AG09319 (cell line): ENCODE measurements around the gene LAMC2.

Experiments used
- DNase-seq: peaks from one replicate; pipeline ENCODE4 v3.0.0-alpha.2; 2010; ENCODE audit warnings: low read depth; ENCODE audit errors: extremely low read depth
- CTCF ChIP-seq: IDR thresholded peaks from 2 replicates; pipeline ENCODE4 v1.5.1; 2011; ENCODE audit warnings: low read depth, mild to moderate bottlenecking, inconsistent platforms, low read length, moderate library complexity

Gene LAMC2

GRCh38 chr1:183279835-183280234 lies 93.8 kb downstream of the LAMC2 start:
- TF ChIP-seq CTCF: no peak

DNA sequence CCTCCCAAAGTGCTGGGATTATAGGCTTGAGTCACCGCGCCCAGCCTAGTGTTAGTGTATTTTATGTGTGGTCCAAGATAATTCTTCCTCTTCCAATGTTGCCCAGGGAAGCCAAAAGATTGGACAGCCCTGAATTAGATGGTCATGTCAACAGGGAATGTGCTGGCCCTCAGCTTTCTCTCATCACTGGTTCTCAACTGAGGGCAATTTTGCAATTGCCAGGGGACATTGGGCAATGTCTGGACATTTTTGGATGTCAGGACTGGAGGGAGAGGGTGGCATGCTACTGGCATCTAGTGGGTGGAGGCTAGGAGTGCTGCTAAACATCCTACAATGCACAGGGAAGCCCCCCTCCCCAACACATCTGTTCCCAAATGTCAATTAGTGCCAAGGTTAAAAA lies 95.0 kb downstream of the LAMC2 start:
- TF ChIP-seq CTCF: no peak
- no peak for DNase-seq

More at GRCh38 chr1:183279835-183280234, 93.8 kb downstream of the LAMC2 start:
- DNase-seq: peak; percentile 79

GRCh38 chr1:183281553-183282091 lies 95.6 kb downstream of the LAMC2 start:
- peak; percentile 81 for TF ChIP-seq CTCF
- peak; percentile 87 for DNase-seq

DNA sequence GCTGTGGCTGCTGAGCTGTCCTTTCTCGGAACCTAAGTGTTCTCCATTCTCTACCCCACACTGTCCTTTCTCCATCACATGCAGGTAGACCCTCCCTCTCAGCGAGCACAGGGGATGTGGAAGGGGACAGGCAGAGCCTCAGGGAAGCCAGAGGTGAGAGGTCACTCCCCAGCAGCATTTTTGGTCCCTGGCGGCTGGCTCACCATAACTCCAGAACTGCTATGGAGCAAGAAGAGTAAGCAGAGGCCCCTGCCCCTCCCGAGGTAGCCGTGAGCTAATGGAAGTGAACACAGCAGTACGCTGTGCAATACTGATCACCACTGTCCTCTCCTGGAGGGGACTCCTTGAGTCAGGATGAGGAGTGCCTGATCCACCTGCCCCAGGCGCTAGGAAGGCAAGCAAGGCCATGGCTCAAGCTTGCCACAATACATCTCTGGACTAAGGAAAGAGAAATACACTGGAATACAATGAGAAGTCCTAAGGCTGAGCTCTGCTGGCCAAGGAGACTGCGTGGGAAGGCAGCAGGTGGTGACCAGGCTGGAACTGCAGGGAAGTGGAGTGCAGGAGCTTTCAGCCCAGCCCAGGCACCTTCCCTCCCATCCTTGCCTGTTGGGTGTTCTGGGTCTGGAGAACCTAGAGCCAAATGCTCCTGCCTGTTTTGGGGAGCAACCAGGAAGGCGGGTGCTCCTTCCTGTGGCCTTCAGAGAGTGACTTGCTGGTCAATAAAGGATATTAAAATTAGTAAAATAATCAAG lies 96.2 kb downstream of the LAMC2 start:
- DNase-seq: no peak
- TF ChIP-seq CTCF: no peak

- no peak for TF ChIP-seq CTCF
- no peak for DNase-seq
These were observed 97.2 kb downstream of the LAMC2 start for GRCh38 chr1:183283286-183283685.

GRCh38 chr1:183284086-183284485 lies 98.0 kb downstream of the LAMC2 start:
- no peak for DNase-seq
- TF ChIP-seq CTCF: no peak

DNA sequence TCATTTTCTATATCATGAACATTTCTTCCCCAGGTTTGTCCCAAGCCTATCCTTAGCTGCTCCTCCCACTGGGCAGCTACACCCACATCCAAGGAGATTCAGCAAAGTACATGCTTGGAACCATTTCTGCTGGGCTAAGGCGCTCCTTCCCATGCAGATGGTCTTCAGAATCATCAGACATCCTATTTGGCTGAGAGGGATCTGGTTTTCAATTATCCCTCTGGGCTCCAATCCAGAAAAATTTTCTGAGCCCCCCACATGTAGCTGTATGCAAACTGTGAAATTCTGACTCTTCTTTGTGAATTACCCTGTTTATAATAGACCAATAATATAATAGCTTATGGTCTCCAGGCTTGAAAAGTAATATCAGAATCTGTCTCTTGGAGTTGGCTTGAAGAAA lies 99.2 kb downstream of the LAMC2 start:
- TF ChIP-seq CTCF: no peak
- DNase-seq: no peak
